HEK293 (cell line): Measurements from ENCODE around the gene CMTM1.

Experiments
- ATF2 ChIP-seq: fragments of 450-650 bp; formaldehyde crosslinking; IDR thresholded peaks from 2 replicates; pipeline ENCODE4 v1.5.1; 2016; ENCODE audit warnings: missing biosample characterization, missing genetic modification characterization, low read depth
- BCL6B ChIP-seq: fragments of 450-650 bp; formaldehyde crosslinking; IDR thresholded peaks from 2 replicates; pipeline ENCODE4 v1.5.1; 2017; ENCODE audit warnings: missing biosample characterization, missing genetic modification characterization
- FEZF1 ChIP-seq: fragments of 450-650 bp; formaldehyde crosslinking; IDR thresholded peaks from 2 replicates; pipeline ENCODE4 v1.5.1; 2016; ENCODE audit warnings: missing biosample characterization, missing genetic modification characterization
- HIC1 ChIP-seq: fragments of 450-650 bp; formaldehyde crosslinking; IDR thresholded peaks from 2 replicates; pipeline ENCODE4 v1.5.1; 2016; ENCODE audit warnings: missing biosample characterization, missing genetic modification characterization
- IKZF3 ChIP-seq: fragments of 450-650 bp; IDR thresholded peaks from 2 replicates; pipeline ENCODE4 v1.5.0; 2018; ENCODE audit warnings: missing biosample characterization, mild to moderate bottlenecking, missing genetic modification characterization, moderate library complexity
- REST ChIP-seq: fragments of 450-650 bp; formaldehyde crosslinking; IDR thresholded peaks from 2 replicates; pipeline ENCODE4 v1.5.1; 2016; ENCODE audit warnings: missing biosample characterization, missing genetic modification characterization
- ZBTB21 ChIP-seq: fragments of 450-650 bp; formaldehyde crosslinking; IDR thresholded peaks from 2 replicates; pipeline ENCODE4 v1.5.1; 2017; ENCODE audit warnings: missing biosample characterization, missing genetic modification characterization
- ZNF2 ChIP-seq: fragments of 450-650 bp; formaldehyde crosslinking; IDR thresholded peaks from 2 replicates; pipeline ENCODE4 v1.5.1; 2016; ENCODE audit warnings: missing biosample characterization, missing genetic modification characterization
- ZNF24 ChIP-seq: fragments of 450-650 bp; formaldehyde crosslinking; IDR thresholded peaks from 2 replicates; pipeline ENCODE4 v1.5.1; 2016; ENCODE audit warnings: missing biosample characterization, missing genetic modification characterization
- ZNF292 ChIP-seq: fragments of 450-650 bp; formaldehyde crosslinking; IDR thresholded peaks from 2 replicates; pipeline ENCODE4 v1.5.1; 2016; ENCODE audit warnings: low read depth, missing biosample characterization, missing genetic modification characterization, borderline replicate concordance
- ZNF335 ChIP-seq: fragments of 450-650 bp; formaldehyde crosslinking; conservative IDR thresholded peaks from 2 replicates; pipeline ENCODE4 v1.5.1; 2016; ENCODE audit warnings: missing biosample characterization, missing genetic modification characterization
- ZNF366 ChIP-seq: fragments of 450-650 bp; formaldehyde crosslinking; conservative IDR thresholded peaks from 2 replicates; pipeline ENCODE4 v1.5.1; 2016; ENCODE audit warnings: missing biosample characterization, missing genetic modification characterization
- ZNF391 ChIP-seq: fragments of 450-650 bp; formaldehyde crosslinking; IDR thresholded peaks from 2 replicates; pipeline ENCODE4 v1.5.1; 2016; ENCODE audit warnings: low read depth, missing biosample characterization, missing genetic modification characterization, borderline replicate concordance
- ZNF394 ChIP-seq: fragments of 450-650 bp; formaldehyde crosslinking; IDR thresholded peaks from 2 replicates; pipeline ENCODE4 v1.5.1; 2016; ENCODE audit warnings: missing biosample characterization, missing genetic modification characterization, mild to moderate bottlenecking, moderate library complexity, borderline replicate concordance
- ZNF510 ChIP-seq: fragments of 450-650 bp; formaldehyde crosslinking; IDR thresholded peaks from 2 replicates; pipeline ENCODE4 v1.5.1; 2018; ENCODE audit warnings: mild to moderate bottlenecking, missing genetic modification characterization, missing biosample characterization; ENCODE audit not compliant: insufficient replicate concordance
- ZNF518A ChIP-seq: fragments of 450-650 bp; formaldehyde crosslinking; conservative IDR thresholded peaks from 2 replicates; pipeline ENCODE4 v1.5.1; 2016; ENCODE audit warnings: low read depth, missing biosample characterization, missing genetic modification characterization
- ZNF544 ChIP-seq: fragments of 450-650 bp; formaldehyde crosslinking; IDR thresholded peaks from 2 replicates; pipeline ENCODE4 v1.5.0; 2017; ENCODE audit warnings: missing biosample characterization, missing genetic modification characterization
- ZNF610 ChIP-seq: fragments of 450-650 bp; formaldehyde crosslinking; IDR thresholded peaks from 2 replicates; pipeline ENCODE4 v1.5.1; 2016; ENCODE audit warnings: missing biosample characterization, missing genetic modification characterization, borderline replicate concordance
- ZNF660 ChIP-seq: fragments of 450-650 bp; IDR thresholded peaks from 2 replicates; pipeline ENCODE4 v1.5.1; 2018; ENCODE audit warnings: missing biosample characterization, mild to moderate bottlenecking, missing genetic modification characterization
- ZSCAN18 ChIP-seq: fragments of 450-650 bp; formaldehyde crosslinking; IDR thresholded peaks from 2 replicates; pipeline ENCODE4 v1.5.1; 2016; ENCODE audit warnings: missing biosample characterization, missing genetic modification characterization
- ZXDB ChIP-seq: fragments of 450-650 bp; formaldehyde crosslinking; IDR thresholded peaks from 2 replicates; pipeline ENCODE4 v1.5.1; 2016; ENCODE audit warnings: missing biosample characterization, missing genetic modification characterization

Gene CMTM1

GRCh38 chr16:66619534-66620428 is 53.5 kb downstream of the CMTM1 start (continued):
- no peak for TF ChIP-seq ZSCAN18 (tag by site-specific recombination)
- TF ChIP-seq ZNF2 = no peak
- peak; percentile 93 for TF ChIP-seq FEZF1 (tag by site-specific recombination)
- TF ChIP-seq ZNF394 (tag by site-specific recombination) = peak; percentile 62
- peak; percentile 23; the same call in 1 of the 2 replicates for TF ChIP-seq ZXDB
- TF ChIP-seq ZNF518A (tag by site-specific recombination) = peak; percentile 59
- no peak for TF ChIP-seq ZNF544 (tag by site-specific recombination)
- no peak for TF ChIP-seq ZNF610 (tag by site-specific recombination)
- TF ChIP-seq HIC1 = no peak; the same call in 1 of the 2 replicates
- TF ChIP-seq ZNF510 (tag by site-specific recombination) = no peak
- TF ChIP-seq ZNF366 = peak; percentile 95
- TF ChIP-seq ZBTB21 = peak; percentile 92
- peak; percentile 83 for TF ChIP-seq ZNF24
- TF ChIP-seq ZNF391 (tag by site-specific recombination) = 0 out of 2 replicates have a peak, but pooled peaks have one; percentile 9
- TF ChIP-seq ATF2 = peak; percentile 76
- peak; percentile 16; the same call in 1 of the 2 replicates for TF ChIP-seq IKZF3 (tag by site-specific recombination)
- peak; percentile 76 for TF ChIP-seq ZNF335 (tag by site-specific recombination)
- peak; percentile 75 for TF ChIP-seq ZNF660
- no peak for TF ChIP-seq REST
- TF ChIP-seq ZNF292 (tag by site-specific recombination) = no peak
- TF ChIP-seq BCL6B (tag by site-specific recombination) = no peak
